Measurements from ENCODE around the gene CNGB1.
"Not testable (repeated sequence)": the region's sequence is repeated elsewhere in the genome, so short reads cannot be mapped to it uniquely, and the experiment has no call there.

Gene CNGB1

GRCh38 chr16:57867000-57867561, 103.8 kb downstream of the CNGB1 start:
- Histone ChIP-seq H3K27me3 (ENCODE audit: control insufficient read depth, insufficient read depth, low read length) (no peaks in the 10 kb centered on the region), H3K27ac (ENCODE audit: low read depth, low read length) (no peak overlapping the region), H3K4me3 (ENCODE audit: low read depth, low read length) (no peak overlapping the region), H3K9ac (ENCODE audit: low read length) (no peak overlapping the region), H3K4me1 (ENCODE audit: control insufficient read depth, insufficient read depth, low read length) (peaks cover 15% of the 10 kb centered on the region), H3K9me3 (ENCODE audit: control insufficient read depth, insufficient read depth, low read depth, low read length) (no peaks in the 10 kb centered on the region), H3K36me3 (ENCODE audit: control insufficient read depth, insufficient read depth, low read length) (no peaks in the 10 kb centered on the region)

GRCh38 chr16:57866529-57866918, 104.4 kb downstream of the CNGB1 start:
- Histone ChIP-seq H3K4me3 (ENCODE audit: low read depth, low read length) (no peak overlapping the region), H3K9me3 (ENCODE audit: control insufficient read depth, insufficient read depth, low read depth, low read length) (no peaks in the 10 kb centered on the region), H3K27ac (ENCODE audit: low read depth, low read length) (no peak overlapping the region), H3K27me3 (ENCODE audit: control insufficient read depth, insufficient read depth, low read length) (no peaks in the 10 kb centered on the region), H3K4me1 (ENCODE audit: control insufficient read depth, insufficient read depth, low read length) (peaks cover 15% of the 10 kb centered on the region), H3K36me3 (ENCODE audit: control insufficient read depth, insufficient read depth, low read length) (no peaks in the 10 kb centered on the region), H3K9ac (ENCODE audit: low read length) (no peak overlapping the region)

- no peaks in the 10 kb centered on the region for H3K9me3 ChIP-seq (ENCODE audit: control insufficient read depth, insufficient read depth, low read depth, low read length)
- H3K27me3 ChIP-seq (ENCODE audit: control insufficient read depth, insufficient read depth, low read length), result no peaks in the 10 kb centered on the region
- no peaks in the 10 kb centered on the region for H3K36me3 ChIP-seq (ENCODE audit: control insufficient read depth, insufficient read depth, low read length)
- H3K4me3 ChIP-seq (ENCODE audit: low read depth, low read length), result no peak overlapping the region
- no peak overlapping the region for H3K9ac ChIP-seq (ENCODE audit: low read length)
- H3K27ac ChIP-seq (ENCODE audit: low read depth, low read length), result no peak overlapping the region
- peaks cover 15% of the 10 kb centered on the region for H3K4me1 ChIP-seq (ENCODE audit: control insufficient read depth, insufficient read depth, low read length)
These were observed 105.0 kb downstream of the CNGB1 start for GRCh38 chr16:57865746-57866528.

- Histone ChIP-seq H3K4me1 (ENCODE audit: control insufficient read depth, insufficient read depth, low read length) (peaks cover 20% of the 10 kb centered on the region), H3K36me3 (ENCODE audit: control insufficient read depth, insufficient read depth, low read length) (no peaks in the 10 kb centered on the region), H3K4me3 (ENCODE audit: low read depth, low read length) (no peak overlapping the region; the same call in 1 of the 2 replicates), H3K9me3 (ENCODE audit: control insufficient read depth, insufficient read depth, low read depth, low read length) (no peaks in the 10 kb centered on the region), H3K27me3 (ENCODE audit: control insufficient read depth, insufficient read depth, low read length) (no peaks in the 10 kb centered on the region), H3K27ac (ENCODE audit: low read depth, low read length) (no peak overlapping the region), H3K9ac (ENCODE audit: low read length) (no peak overlapping the region)
These were observed 107.3 kb downstream of the CNGB1 start for GRCh38 chr16:57863434-57864160.

- Histone ChIP-seq H3K27ac (ENCODE audit: low read depth, low read length) (no peak overlapping the region), H3K27me3 (ENCODE audit: control insufficient read depth, insufficient read depth, low read length) (no peaks in the 10 kb centered on the region), H3K9ac (ENCODE audit: low read length) (no peak overlapping the region), H3K9me3 (ENCODE audit: control insufficient read depth, insufficient read depth, low read depth, low read length) (no peaks in the 10 kb centered on the region), H3K36me3 (ENCODE audit: control insufficient read depth, insufficient read depth, low read length) (no peaks in the 10 kb centered on the region), H3K4me1 (ENCODE audit: control insufficient read depth, insufficient read depth, low read length) (peaks cover 20% of the 10 kb centered on the region), H3K4me3 (ENCODE audit: low read depth, low read length) (no peak overlapping the region)
These were observed 108.1 kb downstream of the CNGB1 start for GRCh38 chr16:57862698-57863433.

- 0 out of 2 replicates have a peak, but pooled peaks cover 4% of the 10 kb centered on the region for H3K9me3 ChIP-seq (ENCODE audit: control insufficient read depth, insufficient read depth, low read depth, low read length)
- H3K27ac ChIP-seq (ENCODE audit: low read depth, low read length), result no peak overlapping the region
- peaks cover 20% of the 10 kb centered on the region for H3K4me1 ChIP-seq (ENCODE audit: control insufficient read depth, insufficient read depth, low read length)
- H3K27me3 ChIP-seq (ENCODE audit: control insufficient read depth, insufficient read depth, low read length), result no peaks in the 10 kb centered on the region
- no peaks in the 10 kb centered on the region for H3K36me3 ChIP-seq (ENCODE audit: control insufficient read depth, insufficient read depth, low read length)
- no peak overlapping the region for H3K9ac ChIP-seq (ENCODE audit: low read length)
- no peak overlapping the region for H3K4me3 ChIP-seq (ENCODE audit: low read depth, low read length)
These were observed 111.6 kb downstream of the CNGB1 start for GRCh38 chr16:57859331-57859730.

- no peaks in the 10 kb centered on the region for H3K36me3 ChIP-seq (ENCODE audit: control insufficient read depth, insufficient read depth, low read length)
- H3K9me3 ChIP-seq (ENCODE audit: control insufficient read depth, insufficient read depth, low read depth, low read length), result 0 out of 2 replicates have a peak, but pooled peaks cover 4% of the 10 kb centered on the region
- no peak overlapping the region for H3K27ac ChIP-seq (ENCODE audit: low read depth, low read length)
- H3K4me1 ChIP-seq (ENCODE audit: control insufficient read depth, insufficient read depth, low read length), result peaks cover 17% of the 10 kb centered on the region
- no peak overlapping the region for H3K9ac ChIP-seq (ENCODE audit: low read length)
- H3K27me3 ChIP-seq (ENCODE audit: control insufficient read depth, insufficient read depth, low read length), result no peaks in the 10 kb centered on the region
- no peak overlapping the region for H3K4me3 ChIP-seq (ENCODE audit: low read depth, low read length)
These were observed 112.3 kb downstream of the CNGB1 start for GRCh38 chr16:57858635-57859034.

GRCh38 chr16:57857991-57858390, 112.9 kb downstream of the CNGB1 start:
- H3K9ac ChIP-seq (ENCODE audit: low read length); H3K4me3 ChIP-seq (ENCODE audit: low read depth, low read length); H3K36me3 ChIP-seq (ENCODE audit: control insufficient read depth, insufficient read depth, low read length); H3K27me3 ChIP-seq (ENCODE audit: control insufficient read depth, insufficient read depth, low read length); H3K9me3 ChIP-seq (ENCODE audit: control insufficient read depth, insufficient read depth, low read depth, low read length); H3K27ac ChIP-seq (ENCODE audit: low read depth, low read length): not testable (repeated sequence)
- peaks cover 12% of the 10 kb centered on the region for H3K4me1 ChIP-seq (ENCODE audit: control insufficient read depth, insufficient read depth, low read length)

GRCh38 chr16:57855188-57855587, 115.7 kb downstream of the CNGB1 start:
- peaks cover 5% of the 10 kb centered on the region; the same call in 1 of the 2 replicates for H3K4me1 ChIP-seq (ENCODE audit: control insufficient read depth, insufficient read depth, low read length)
- no peaks in the 10 kb centered on the region for H3K27me3 ChIP-seq (ENCODE audit: control insufficient read depth, insufficient read depth, low read length)
- H3K4me3 ChIP-seq (ENCODE audit: low read depth, low read length), result no peak overlapping the region
- H3K36me3 ChIP-seq (ENCODE audit: control insufficient read depth, insufficient read depth, low read length), result no peaks in the 10 kb centered on the region
- no peak overlapping the region for H3K9ac ChIP-seq (ENCODE audit: low read length)
- H3K27ac ChIP-seq (ENCODE audit: low read depth, low read length), result no peak overlapping the region
- H3K9me3 ChIP-seq (ENCODE audit: control insufficient read depth, insufficient read depth, low read depth, low read length), result 0 out of 2 replicates have a peak, but pooled peaks cover 4% of the 10 kb centered on the region

GRCh38 chr16:57852189-57852588, 118.7 kb downstream of the CNGB1 start:
- H3K9me3 ChIP-seq (ENCODE audit: control insufficient read depth, insufficient read depth, low read depth, low read length), result 0 out of 2 replicates have a peak, but pooled peaks cover 4% of the 10 kb centered on the region
- H3K4me1 ChIP-seq (ENCODE audit: control insufficient read depth, insufficient read depth, low read length), result 0 out of 2 replicates have a peak, but pooled peaks cover 3% of the 10 kb centered on the region
- no peaks in the 10 kb centered on the region for H3K27me3 ChIP-seq (ENCODE audit: control insufficient read depth, insufficient read depth, low read length)
- no peak overlapping the region for H3K27ac ChIP-seq (ENCODE audit: low read depth, low read length)
- no peak overlapping the region for H3K9ac ChIP-seq (ENCODE audit: low read length)
- no peak overlapping the region for H3K4me3 ChIP-seq (ENCODE audit: low read depth, low read length)
- no peaks in the 10 kb centered on the region for H3K36me3 ChIP-seq (ENCODE audit: control insufficient read depth, insufficient read depth, low read length)

All from HUES6 (cell line).